Activated naive CD8-positive, alpha-beta T cell treated with anti-CD3 and anti-CD28 coated beads for 36 hours (primary cell): Measurements from ENCODE around the gene LUZP1. TPM values are rescaled to one million over a fixed set of nuclear protein-coding genes. Genes with fewer than 3 reads are reported as not detected.
"Not testable (repeated sequence)": the region's sequence is repeated elsewhere in the genome, so short reads cannot be mapped to it uniquely, and the experiment has no call there.

ENCODE experiments used
- DNase-seq: peaks from one replicate; pipeline ENCODE4 v3.0.0; 2021
- H3K27ac Mint-ChIP-seq: one replicate; pipeline ENCODE4 v1.8.0; 2022; ENCODE audit warnings: mild to moderate bottlenecking, moderate library complexity, mixed read lengths
- H3K27me3 Mint-ChIP-seq: one replicate; pipeline ENCODE4 v1.8.0; 2022; ENCODE audit warnings: mild to moderate bottlenecking, mixed read lengths
- H3K36me3 Mint-ChIP-seq: one replicate; pipeline ENCODE4 v1.8.0; 2021; ENCODE audit warnings: mild to moderate bottlenecking, mixed read lengths
- H3K4me1 Mint-ChIP-seq: one replicate; pipeline ENCODE4 v1.8.0; 2021; ENCODE audit warnings: mixed read lengths
- H3K4me3 Mint-ChIP-seq: one replicate; pipeline ENCODE4 v1.8.0; 2022; ENCODE audit warnings: mild to moderate bottlenecking, moderate library complexity, mixed read lengths
- H3K9me3 Mint-ChIP-seq: one replicate; pipeline ENCODE4 v1.8.0; 2022; ENCODE audit warnings: mixed read lengths
- total RNA-seq, 2 experiments: library from RNA; stranded (reverse); gene quantifications; one replicate each; pipeline ENCODE4 v1.2.3, GENCODE V29; 2021

The LUZP1 gene
- total RNA-seq, 2 experiments from 2014 or later, result 18.4 to 20.1 TPM

DNA sequence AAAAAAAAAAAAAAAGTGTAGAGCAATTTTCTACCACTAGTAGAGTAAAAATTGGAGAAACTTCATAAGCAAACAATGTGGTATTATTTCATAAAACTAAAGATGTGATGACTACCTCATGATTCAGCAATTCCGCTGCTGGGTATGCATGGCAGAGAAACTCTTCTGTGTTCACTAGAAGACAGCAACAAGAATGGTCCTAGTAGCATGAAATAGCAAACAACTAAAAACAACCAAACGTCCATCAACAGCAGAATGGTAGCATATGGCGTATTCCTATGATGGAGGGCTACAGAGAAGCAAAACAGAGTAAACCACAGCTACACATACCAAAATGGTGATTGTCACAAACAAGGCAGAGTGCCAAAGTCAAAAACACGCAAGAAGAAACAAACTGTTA, 29.7 kb upstream of the LUZP1 start:
- no peak for DNase-seq
- H3K27ac Mint-ChIP-seq, result no peak overlapping the region
- H3K27me3 Mint-ChIP-seq, result peaks cover 14% of the 10 kb centered on the region
- H3K4me3 Mint-ChIP-seq, result no peak overlapping the region
- no peaks in the 10 kb centered on the region for H3K9me3 Mint-ChIP-seq
- no peaks in the 10 kb centered on the region for H3K4me1 Mint-ChIP-seq
- H3K36me3 Mint-ChIP-seq, result no peaks in the 10 kb centered on the region

DNA sequence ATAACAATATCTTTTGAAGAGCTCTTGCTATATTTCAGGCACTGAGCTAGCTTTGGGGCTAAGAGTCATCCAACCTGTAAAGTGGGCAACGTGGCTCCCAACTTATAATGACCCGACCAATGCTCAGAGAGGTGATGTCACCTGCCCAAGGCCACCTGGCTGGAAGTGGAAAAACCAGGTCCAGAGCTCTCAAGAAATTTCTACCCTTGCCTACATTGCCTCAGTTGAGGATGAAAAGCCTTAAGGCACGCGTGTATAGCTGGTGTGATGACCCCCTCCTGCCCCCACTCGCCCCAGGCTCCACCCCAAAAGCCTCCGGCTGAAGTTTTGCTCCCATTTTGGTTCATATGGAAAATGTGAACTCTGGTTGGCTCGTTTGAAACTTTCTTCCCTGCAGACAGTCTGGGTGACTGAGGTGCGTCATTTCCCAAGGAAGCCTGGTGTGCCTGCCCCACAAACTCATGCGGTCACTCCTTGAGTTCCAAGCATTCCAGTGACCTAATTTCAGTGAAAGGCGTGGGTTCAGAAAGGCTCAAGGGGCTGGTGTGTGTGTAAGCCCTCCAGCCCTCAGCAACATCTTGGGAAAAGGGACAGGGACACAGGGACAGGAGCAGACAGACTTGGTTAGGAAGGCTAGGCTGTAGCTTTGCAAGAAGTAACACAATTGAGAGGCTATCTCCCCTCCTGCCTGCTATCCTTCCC, 28.1 kb upstream of the LUZP1 start:
- Mint-ChIP-seq H3K9me3 (no peaks in the 10 kb centered on the region), H3K36me3 (no peaks in the 10 kb centered on the region), H3K27me3 (peaks cover 12% of the 10 kb centered on the region), H3K4me3 (no peak overlapping the region), H3K27ac (no peak overlapping the region), H3K4me1 (no peaks in the 10 kb centered on the region)
- no peak for DNase-seq

DNA sequence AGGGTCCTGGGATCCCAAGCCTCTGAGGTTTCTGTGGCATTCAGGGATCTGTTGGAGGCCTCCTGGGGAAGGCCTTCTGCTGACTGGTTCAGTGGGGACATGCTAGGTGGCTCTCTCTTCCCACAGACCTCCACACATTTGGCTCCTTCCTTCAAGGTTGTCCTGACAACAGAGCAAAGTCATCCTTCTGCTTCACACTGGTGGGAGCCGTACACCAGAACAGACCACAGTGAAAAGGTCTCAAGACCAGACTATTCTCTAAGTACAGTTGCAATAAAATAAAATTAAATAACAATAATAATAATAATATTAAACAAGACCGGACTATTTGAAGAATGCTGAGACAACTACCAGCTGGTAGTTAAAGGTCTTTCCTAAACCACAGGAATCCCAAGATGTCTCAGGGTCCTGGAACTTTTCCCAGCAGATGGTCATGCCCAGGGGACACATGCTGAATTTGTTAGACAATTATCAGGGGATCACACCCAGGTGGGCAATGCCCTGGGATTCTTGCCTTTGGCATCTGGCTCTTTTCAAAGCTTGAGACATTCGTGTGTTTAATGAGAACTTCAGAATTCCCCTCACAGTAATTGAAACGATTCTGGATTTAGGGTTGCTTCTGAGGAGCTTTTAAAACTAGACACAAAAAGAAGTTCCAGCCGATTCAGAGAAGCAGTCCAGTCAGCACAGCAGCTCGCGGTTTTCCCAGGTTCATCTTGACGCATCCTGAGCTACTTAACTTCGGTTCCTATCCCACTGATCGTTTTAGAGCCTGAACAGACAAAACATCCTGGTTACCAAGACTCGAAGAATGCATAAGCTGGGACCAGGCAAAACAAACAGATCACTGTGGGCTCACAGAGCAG, 25.7 kb upstream of the LUZP1 start:
- DNase-seq, result no peak
- H3K27me3 Mint-ChIP-seq, result peaks cover 18% of the 10 kb centered on the region
- no peaks in the 10 kb centered on the region for H3K9me3 Mint-ChIP-seq
- no peaks in the 10 kb centered on the region for H3K36me3 Mint-ChIP-seq
- H3K4me3 Mint-ChIP-seq, result no peak overlapping the region
- no peak overlapping the region for H3K27ac Mint-ChIP-seq
- no peaks in the 10 kb centered on the region for H3K4me1 Mint-ChIP-seq

DNA sequence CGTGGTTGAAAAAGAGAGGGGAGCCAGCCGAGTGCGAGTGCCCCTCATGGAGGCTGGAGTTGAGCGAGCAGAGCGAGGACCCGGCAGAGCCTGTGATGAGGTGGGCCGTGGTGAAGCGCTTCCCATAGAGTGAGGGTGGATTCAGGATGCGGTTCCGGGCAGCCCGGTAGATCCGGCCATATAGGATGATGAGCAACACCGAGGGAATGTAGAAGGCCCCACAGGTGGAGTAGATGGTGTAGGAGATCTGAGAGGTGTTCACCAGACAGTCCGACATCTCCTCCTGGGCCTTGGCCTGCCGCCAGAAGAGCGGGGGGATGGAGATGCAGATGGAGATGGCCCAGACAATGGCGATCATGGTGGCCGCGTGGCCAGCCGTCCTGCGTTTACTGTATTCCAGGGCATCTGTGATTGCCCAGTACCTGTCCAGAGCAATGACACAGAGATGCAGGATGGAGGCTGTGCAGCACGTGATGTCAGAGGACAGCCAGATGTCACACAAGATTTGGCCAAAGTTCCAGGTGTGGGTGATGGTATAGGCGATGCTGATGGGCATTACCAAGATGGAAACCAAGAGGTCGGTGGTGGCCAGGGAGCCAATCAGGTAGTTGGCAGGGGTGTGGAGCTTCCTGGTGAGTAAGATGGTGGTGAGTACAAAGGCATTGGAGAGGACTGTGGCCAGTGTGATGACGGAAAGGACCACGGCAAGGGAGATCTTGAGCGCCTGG, 24.9 kb upstream of the LUZP1 start:
- peaks cover 18% of the 10 kb centered on the region for H3K27me3 Mint-ChIP-seq
- H3K4me1 Mint-ChIP-seq, result no peaks in the 10 kb centered on the region
- DNase-seq, result no peak
- no peaks in the 10 kb centered on the region for H3K36me3 Mint-ChIP-seq
- H3K27ac Mint-ChIP-seq, result no peak overlapping the region
- no peak overlapping the region for H3K4me3 Mint-ChIP-seq
- no peaks in the 10 kb centered on the region for H3K9me3 Mint-ChIP-seq

DNA sequence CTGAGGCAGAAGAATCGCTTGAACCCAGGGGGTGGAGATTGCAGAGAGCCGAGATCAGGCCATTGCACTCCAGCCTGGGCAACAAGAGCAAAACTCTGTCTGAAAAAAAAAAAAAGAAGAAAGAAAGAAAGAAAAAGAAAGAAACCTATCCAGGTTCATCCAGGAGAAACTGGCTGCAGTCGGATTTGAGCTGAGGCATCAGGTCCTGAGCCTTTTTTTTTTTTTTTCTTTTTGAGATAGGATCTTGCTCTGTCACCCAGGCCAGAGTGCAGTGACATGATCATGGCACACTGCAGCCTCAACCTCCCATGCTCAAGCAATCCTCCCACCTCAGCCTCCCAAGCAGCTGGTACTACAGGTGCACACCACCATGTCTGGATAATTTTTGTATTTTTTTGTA, 22.5 kb upstream of the LUZP1 start:
- peaks cover 14% of the 10 kb centered on the region for H3K27me3 Mint-ChIP-seq
- DNase-seq, result no peak
- no peak overlapping the region for H3K4me3 Mint-ChIP-seq
- no peaks in the 10 kb centered on the region for H3K36me3 Mint-ChIP-seq
- no peak overlapping the region for H3K27ac Mint-ChIP-seq
- H3K4me1 Mint-ChIP-seq, result no peaks in the 10 kb centered on the region
- no peaks in the 10 kb centered on the region for H3K9me3 Mint-ChIP-seq

DNA sequence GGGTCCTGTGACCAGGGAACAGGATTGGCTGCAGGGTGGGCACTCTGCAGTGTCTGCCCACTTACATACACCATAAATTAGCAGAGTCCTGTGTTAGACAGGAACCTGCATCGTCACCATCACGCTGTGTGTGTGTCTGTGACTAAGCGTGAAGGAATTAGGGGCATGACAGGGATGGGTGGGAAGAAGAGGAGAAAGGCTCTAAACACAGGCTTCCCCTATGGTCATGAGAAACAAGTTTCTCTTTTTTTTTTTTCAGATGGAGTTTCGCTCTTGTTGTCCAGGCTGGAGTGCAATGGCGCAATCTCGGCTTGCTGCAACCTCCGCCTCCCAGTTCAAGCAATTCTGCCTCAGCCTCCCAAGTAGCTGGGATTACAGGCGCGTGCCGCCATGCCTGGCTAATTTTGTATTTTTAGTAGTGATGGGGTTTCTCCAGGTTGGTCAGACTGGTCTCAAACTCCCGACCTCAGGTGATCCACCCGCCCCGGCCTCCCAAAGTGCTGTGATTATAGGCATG, 20.3 kb upstream of the LUZP1 start:
- not testable (repeated sequence) for H3K27me3 Mint-ChIP-seq, H3K9me3 Mint-ChIP-seq, DNase-seq, H3K36me3 Mint-ChIP-seq, H3K27ac Mint-ChIP-seq, H3K4me3 Mint-ChIP-seq, H3K4me1 Mint-ChIP-seq

DNA sequence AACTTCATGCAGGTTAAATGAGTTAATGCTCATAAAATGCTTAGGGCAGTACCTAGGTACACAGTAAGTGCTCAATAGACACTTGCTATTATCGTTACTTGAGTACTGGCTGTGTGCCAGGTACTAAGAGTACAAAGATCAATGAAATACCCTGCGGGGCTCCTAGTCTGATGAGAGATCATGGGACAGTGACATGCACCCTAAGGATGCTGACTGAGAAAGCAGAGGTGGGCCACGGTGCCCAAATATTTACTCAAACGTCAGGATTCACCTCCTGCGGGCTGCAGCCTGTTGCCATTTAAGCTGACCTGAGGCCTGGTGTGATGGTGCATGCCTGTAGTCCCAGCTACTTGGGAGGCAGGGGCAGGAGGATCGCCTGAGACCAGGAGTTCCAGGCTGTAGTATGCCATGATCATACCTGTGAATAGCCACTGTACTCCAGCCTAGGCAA, 19.8 kb upstream of the LUZP1 start:
- peaks cover 3% of the 10 kb centered on the region for H3K4me1 Mint-ChIP-seq
- no peak overlapping the region for H3K4me3 Mint-ChIP-seq
- no peak overlapping the region for H3K27ac Mint-ChIP-seq
- no peaks in the 10 kb centered on the region for H3K9me3 Mint-ChIP-seq
- no peak for DNase-seq
- no peaks in the 10 kb centered on the region for H3K36me3 Mint-ChIP-seq
- peaks cover 12% of the 10 kb centered on the region for H3K27me3 Mint-ChIP-seq

DNA sequence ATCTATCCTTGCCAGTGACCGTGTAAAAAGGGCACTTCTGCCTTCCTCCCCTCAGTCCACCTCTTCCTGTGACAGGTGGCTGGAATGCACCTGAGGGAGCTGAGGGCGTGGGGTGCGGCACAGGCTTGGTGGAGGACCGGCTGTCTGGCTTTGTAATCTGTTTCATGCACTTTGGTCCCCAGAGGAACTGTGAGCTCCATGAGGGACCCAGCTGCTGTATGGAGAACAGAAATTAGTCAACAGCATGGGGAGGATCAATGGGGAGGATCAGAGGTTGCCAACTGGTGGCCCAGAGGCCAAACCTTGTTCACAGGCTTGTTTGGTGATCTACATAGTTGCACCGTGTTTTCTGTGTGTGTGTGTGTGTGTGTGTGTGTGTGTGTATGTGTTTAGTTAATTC, 19.0 kb upstream of the LUZP1 start:
- H3K27ac Mint-ChIP-seq, result no peak overlapping the region

DNA sequence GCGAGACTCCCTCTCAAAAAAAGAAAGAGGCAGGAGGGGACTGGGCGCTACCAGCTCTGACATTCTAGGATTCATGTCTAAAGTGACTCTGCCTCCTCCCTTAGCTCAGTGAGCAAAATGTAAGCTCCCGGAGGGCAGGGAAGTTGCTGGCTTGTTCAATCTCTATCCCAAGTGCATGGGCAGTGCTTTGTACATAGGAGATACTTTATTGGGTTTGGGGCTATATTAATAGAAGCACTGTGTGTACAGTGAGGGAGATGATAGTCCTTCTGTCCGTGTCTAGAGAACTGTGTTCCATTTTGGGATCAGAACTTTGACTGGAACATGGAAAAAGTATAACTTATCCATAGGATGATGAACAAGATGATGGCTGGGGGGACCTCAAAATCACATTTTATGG, 16.7 kb upstream of the LUZP1 start:
- no peak for DNase-seq
- Mint-ChIP-seq H3K27ac (no peak overlapping the region), H3K4me3 (no peak overlapping the region), H3K9me3 (no peaks in the 10 kb centered on the region), H3K4me1 (peaks cover 3% of the 10 kb centered on the region), H3K36me3 (no peaks in the 10 kb centered on the region), H3K27me3 (peaks cover 11% of the 10 kb centered on the region)

More for the DNA sequence above, 19.0 kb upstream of the LUZP1 start:
- Mint-ChIP-seq H3K36me3 (no peaks in the 10 kb centered on the region), H3K4me1 (peaks cover 3% of the 10 kb centered on the region), H3K9me3 (no peaks in the 10 kb centered on the region), H3K27me3 (peaks cover 19% of the 10 kb centered on the region), H3K4me3 (no peak overlapping the region)
- DNase-seq, result no peak

DNA sequence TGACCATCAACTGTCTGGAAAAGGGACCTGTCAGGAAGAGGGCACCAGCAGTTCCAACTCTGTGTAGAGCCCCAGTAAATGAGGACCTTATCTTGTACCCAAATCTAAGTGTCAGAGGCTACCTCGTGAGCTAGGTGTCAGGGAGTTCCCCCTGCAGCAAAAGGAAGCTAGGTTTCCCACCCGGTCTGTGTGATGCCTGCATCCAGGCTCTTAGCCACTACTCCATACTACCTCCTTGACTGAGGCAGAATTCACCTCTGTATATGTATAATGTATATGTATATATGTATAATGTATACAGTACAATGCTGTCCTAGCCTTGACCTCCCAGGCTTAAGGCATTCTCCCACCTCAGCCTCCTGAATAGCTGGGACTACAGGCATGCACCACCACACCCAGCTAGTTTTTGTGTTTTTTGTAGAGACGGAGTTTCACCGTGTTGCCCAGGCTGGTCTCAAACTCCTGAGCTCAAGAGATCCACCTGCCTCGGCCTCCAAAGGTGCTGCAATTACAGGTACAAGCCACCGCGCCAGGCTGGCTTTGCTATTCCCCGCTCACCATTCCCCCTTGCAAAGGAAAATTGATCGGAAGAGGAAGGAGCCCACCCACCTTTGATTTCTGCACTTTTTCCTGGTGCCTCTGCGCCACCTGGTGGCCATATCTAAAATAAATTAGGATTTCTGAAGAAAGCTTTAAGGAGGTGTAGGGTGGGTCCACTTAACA, 15.7 kb upstream of the LUZP1 start:
- Mint-ChIP-seq H3K27ac (no peak overlapping the region), H3K4me3 (peak overlapping the region; percentile 37), H3K27me3 (peaks cover 14% of the 10 kb centered on the region), H3K9me3 (no peaks in the 10 kb centered on the region), H3K4me1 (peaks cover 3% of the 10 kb centered on the region), H3K36me3 (no peaks in the 10 kb centered on the region)
- DNase-seq, result no peak

DNA sequence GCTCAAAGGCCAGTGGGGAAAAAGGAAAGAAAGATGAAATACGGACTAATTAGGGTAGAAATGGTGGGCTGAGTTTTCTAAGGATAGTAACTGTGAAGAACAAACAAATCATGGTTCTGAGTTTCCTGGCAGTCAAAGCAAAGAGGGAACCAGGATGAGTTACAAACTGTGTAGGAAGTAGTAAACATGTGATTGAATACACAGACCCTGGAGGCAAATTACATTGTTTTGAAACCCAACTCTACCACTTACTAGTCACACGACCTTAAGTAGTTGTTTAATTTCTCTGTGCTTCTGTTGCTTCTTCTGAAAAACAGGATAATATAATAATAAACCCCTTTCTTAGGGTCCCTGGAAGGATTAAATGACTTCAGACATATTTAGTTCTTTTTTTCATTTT, 11.2 kb upstream of the LUZP1 start:
- peaks cover 44% of the 10 kb centered on the region for H3K27me3 Mint-ChIP-seq
- DNase-seq, result no peak
- no peaks in the 10 kb centered on the region for H3K36me3 Mint-ChIP-seq
- no peak overlapping the region for H3K27ac Mint-ChIP-seq
- H3K4me3 Mint-ChIP-seq, result no peak overlapping the region
- peaks cover 16% of the 10 kb centered on the region for H3K4me1 Mint-ChIP-seq
- H3K9me3 Mint-ChIP-seq, result no peaks in the 10 kb centered on the region

DNA sequence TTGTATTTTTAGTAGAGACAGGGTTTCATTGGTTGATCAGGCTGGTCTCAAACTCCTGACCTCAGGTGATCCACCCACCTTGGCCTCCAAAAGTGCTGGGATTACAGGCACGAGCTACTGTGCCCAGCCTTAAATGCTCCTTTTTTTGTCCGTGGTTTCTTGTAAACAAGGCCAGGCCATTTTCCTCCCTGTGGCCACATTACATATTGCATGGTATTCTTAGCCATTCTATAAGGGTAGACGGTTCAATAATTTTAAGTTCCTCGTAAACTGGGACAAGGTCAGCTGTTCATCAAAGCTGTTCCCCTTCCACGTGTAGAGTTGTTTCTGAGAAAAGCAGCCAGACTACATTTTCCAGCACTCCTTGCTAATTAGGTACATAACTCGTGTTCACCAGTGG, 10.3 kb upstream of the LUZP1 start:
- DNase-seq, result no peak
- no peak overlapping the region for H3K4me3 Mint-ChIP-seq
- H3K27me3 Mint-ChIP-seq, result peaks cover 44% of the 10 kb centered on the region
- H3K4me1 Mint-ChIP-seq, result peaks cover 20% of the 10 kb centered on the region
- H3K9me3 Mint-ChIP-seq, result no peaks in the 10 kb centered on the region
- H3K27ac Mint-ChIP-seq, result no peak overlapping the region
- H3K36me3 Mint-ChIP-seq, result no peaks in the 10 kb centered on the region

DNA sequence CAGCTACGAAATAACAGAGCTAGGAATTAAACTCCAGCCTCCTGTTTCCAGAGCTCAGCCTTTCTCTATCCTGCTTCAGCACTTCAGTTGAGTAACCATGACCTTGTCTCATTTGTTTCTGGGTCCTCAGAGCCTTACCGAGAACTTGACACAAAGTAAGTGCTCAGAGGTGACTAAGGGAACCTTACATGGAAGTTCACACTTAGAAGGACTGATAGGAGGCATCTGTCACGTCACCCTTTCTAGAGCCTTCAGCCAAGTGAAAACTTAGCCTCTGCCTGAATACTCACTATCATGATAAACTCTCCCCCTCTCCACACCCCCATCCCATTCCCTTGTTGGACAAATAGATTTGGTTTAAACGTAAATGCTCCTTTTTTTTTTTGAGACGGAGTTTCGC, 9.8 kb upstream of the LUZP1 start:
- no peak overlapping the region for H3K27ac Mint-ChIP-seq
- H3K36me3 Mint-ChIP-seq, result no peaks in the 10 kb centered on the region
- no peak overlapping the region for H3K4me3 Mint-ChIP-seq
- H3K9me3 Mint-ChIP-seq, result no peaks in the 10 kb centered on the region
- H3K27me3 Mint-ChIP-seq, result peaks cover 40% of the 10 kb centered on the region
- DNase-seq, result no peak
- H3K4me1 Mint-ChIP-seq, result peaks cover 20% of the 10 kb centered on the region

DNA sequence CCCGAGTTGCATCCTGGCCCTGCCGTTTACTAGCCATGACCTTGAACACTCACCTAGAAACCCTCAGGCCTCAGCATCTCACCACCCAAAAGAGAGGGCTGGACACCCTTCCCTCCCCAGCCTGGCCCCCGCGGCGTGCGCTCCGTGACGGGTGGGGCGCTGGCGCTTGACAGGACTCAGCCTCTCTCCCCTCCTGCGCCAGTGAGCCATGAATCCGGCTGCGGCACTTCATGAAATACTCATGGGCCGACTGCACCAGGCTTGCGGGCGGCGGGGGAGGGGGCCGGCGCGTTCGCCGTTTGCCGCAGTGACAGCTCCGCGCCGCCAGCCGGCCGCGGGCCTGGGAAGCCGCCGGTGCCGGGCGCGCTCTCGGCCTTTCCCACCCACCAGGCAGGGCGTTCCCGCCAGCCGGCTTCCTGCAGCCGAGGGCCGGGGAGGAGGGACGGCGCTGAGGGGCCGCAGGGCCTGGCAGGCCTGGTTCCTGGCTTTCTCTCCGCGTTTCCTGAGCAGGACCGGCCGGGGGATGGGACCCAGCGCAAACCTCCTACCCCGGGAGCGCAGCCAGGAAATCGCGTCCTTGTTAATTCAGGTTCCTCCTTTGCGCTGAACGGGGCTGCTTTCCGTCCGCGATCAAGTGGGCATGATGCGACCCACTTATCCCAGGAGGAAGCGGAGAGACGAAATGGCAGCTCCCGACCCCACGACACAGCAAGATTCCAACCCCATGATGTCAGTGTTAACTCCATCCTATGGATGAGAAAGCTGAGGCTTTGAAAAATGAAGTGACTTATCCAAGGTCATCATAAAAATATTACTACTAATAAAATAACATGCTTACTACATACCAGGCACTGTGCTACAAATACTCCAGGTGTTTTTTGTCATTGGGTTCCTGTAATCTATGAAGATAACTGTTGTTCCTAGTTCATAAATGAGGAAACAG, 9.1 kb upstream of the LUZP1 start:
- Mint-ChIP-seq H3K9me3 (no peaks in the 10 kb centered on the region), H3K4me1 (peaks cover 20% of the 10 kb centered on the region), H3K27ac (no peak overlapping the region), H3K27me3 (peaks cover 33% of the 10 kb centered on the region), H3K4me3 (peak overlapping the region; percentile 73), H3K36me3 (no peaks in the 10 kb centered on the region)
- DNase-seq, result peak; percentile 68
